GM18909 (cell line): ENCODE data around the gene HOOK2.
A peak's percentile ranks its signal among the peaks of the same experiment; 100 is the strongest.

Source experiments
- ATAC-seq: cut with Tn5 transposase; IDR thresholded peaks from one replicate; pipeline ENCODE4 v1.9.1; 2021; ENCODE audit warnings: mild to moderate bottlenecking; ENCODE audit not compliant: unreplicated experiment, poor library complexity

The HOOK2 gene

DNA sequence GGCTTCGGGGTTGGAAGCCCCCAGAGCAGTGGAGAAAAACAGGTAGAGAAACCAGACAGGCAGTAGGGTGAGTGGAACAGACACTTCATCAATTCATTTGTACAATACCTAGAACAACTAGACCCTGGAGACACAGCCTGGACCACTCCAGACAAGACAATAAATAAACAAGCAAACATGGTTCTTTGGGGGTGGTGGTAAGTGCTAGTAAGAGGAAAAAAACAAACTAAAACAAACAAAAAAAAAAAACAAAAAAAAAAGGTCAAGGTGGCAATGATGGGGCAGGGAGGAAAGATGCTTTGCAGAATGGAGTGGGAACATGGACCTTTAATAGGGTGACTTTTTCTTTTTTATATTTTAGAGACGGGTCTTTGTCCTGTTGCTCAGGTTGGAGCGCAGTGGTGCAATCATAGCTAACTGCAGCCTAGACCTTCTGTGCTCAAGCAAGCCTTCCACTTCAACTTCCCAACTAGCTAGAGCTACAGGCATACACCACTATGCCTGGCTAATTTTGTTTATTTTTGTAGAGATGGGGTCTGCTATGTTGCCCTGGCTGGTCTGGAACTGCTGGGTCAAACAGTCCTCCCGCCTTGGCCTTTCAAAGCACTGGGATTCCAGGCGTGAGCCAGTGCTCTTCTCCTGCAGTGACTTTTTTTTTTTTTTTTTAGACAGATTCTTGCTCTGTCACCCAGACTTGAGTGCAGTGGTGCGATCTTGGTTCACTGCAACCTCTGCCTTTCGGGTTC is 19.0 kb upstream of the HOOK2 start:
- ATAC-seq = no peak

- ATAC-seq = peak; percentile 38
Measured at GRCh38 chr19:12793290-12794195, 18.2 kb upstream of the HOOK2 start.

DNA sequence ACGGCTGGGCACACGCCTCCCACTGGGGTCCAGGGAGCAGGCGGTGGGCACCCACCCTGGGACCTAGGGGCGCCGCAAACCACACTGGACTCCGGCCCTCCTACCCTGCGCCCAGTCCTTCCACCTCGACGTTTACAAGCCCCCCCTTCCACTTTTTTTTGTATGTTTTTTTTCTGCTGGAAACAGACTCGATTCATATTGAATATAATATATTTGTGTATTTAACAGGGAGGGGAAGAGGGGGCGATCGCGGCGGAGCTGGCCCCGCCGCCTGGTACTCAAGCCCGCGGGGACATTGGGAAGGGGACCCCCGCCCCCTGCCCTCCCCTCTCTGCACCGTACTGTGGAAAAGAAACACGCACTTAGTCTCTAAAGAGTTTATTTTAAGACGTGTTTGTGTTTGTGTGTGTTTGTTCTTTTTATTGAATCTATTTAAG is 17.5 kb upstream of the HOOK2 start:
- no peak for ATAC-seq

- no peak for ATAC-seq
Measured at GRCh38 chr19:12792051-12792852, 16.9 kb upstream of the HOOK2 start.

DNA sequence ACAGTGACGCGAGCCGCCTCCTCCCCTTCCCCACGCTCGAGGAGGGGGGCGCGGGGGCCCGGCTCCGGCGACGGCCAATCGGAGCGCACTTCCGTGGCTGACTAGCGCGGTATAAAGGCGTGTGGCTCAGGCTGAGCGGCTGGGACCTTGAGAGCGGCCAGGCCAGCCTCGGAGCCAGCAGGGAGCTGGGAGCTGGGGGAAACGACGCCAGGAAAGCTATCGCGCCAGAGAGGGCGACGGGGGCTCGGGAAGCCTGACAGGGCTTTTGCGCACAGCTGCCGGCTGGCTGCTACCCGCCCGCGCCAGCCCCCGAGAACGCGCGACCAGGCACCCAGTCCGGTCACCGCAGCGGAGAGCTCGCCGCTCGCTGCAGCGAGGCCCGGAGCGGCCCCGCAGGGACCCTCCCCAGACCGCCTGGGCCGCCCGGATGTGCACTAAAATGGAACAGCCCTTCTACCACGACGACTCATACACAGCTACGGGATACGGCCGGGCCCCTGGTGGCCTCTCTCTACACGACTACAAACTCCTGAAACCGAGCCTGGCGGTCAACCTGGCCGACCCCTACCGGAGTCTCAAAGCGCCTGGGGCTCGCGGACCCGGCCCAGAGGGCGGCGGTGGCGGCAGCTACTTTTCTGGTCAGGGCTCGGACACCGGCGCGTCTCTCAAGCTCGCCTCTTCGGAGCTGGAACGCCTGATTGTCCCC is 16.1 kb upstream of the HOOK2 start, which contains the start of gene JUNB:
Gene JUNB (plus strand): TSS at position 142 of the 706 bp plus-strand sequence. CDS start 286 bp downstream, at position 428.
- ATAC-seq = peak; percentile 36

GRCh38 chr19:12790628-12791344 is 15.4 kb upstream of the HOOK2 start:
- ATAC-seq = no peak

- ATAC-seq = peak; percentile 47
Measured at GRCh38 chr19:12789904-12790619, 14.7 kb upstream of the HOOK2 start.

DNA sequence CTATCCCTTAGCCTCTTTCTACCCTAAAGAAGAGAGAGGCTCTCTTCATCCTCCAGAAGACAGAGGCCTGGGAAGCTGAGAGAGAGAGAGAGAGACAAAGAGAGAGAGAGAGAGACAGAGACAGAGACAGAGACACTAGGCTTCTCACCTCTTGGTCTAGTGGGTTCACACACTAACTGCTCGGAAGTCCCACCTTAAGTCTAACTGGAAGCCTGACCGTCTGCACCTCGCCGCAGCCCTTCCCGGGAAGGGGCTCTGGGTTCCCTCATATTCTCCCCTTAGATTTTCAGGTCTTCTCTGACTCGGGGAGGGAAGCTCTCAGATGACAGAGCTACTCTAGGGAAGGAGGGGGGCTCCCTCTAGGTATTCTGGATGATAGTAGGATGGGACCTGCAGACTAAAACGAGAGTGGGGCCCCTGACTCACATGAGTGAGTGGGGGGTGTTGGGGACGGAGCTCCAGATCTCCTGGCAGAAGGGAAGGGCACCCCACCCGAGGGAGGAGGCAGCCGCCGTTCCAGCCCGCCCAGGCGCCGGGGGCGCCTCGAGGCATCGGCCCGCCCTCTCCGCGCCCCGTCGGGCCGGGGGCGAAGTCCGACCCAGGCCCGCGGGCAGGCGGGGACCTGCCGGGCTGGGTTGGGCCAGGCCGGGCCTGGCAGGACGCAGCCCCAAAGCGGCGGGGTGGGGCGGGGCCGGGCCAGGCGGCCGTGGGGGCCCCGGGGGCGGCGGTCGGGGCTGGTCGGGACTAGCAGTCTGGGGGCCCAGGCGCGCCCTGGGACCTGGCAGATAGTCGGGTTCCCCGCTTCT is 13.9 kb upstream of the HOOK2 start:
- ATAC-seq = no peak

DNA sequence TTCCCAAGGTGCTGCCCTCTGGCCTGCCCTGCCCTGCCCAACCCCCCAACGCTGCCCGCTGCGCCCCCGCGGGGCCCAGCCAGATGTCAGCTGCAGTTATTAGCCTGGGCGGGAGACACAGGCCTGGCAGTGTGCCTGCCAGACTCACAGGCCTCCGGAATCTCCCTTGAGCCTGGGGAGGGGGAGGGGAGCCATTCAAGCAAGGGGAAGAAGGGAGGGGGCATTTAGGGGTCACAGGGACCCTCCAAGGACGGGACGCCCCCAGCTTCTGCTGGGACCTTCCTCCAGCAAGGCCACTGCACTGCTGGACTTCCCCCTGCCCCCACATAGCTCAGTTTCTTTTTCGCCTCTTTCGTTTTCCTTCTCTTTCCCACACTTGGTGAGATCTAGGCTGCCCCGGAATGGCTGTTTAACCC is 13.3 kb upstream of the HOOK2 start:
- no peak for ATAC-seq

- no peak for ATAC-seq
Measured at GRCh38 chr19:12788042-12788681, 12.8 kb upstream of the HOOK2 start.

DNA sequence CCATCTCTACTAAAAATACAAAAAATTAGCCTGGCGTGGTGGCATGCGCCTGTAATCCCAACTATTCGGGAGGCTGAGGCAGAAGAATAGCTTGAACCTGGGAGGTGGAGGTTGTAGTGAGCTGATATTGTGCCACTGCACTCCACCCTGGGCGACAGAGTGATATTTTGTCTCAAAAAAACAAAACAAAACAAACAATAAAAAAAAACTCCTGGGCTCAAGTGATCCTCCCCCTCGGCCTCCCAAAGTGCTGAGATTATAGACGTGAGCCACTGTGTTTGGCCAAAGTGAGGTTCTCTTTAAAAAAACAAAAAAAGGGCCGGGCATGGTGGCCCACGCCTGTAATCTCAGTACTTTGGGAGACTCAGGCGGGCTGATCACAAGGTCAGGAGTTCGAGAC is 12.1 kb upstream of the HOOK2 start:
- no peak for ATAC-seq

DNA sequence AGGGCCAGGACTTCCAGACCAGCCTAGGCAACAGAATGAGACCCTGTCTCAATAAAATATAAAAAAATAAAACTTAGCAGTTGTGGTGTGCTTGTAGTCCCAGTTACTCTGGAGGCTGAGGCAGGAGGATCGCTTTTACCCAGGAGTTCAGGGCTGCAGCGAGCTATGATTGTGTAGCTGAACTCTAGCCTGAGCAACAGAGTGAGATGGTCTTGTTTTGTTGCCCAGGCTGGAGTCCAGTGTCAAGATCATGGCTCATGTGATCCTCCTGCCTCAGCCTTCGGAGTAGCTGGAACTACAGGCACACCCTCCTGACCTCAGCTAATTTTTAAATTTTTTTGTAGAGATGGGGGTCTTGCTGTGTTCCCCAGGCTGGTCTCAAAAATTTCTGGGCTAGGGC is 11.6 kb upstream of the HOOK2 start:
- ATAC-seq = no peak

DNA sequence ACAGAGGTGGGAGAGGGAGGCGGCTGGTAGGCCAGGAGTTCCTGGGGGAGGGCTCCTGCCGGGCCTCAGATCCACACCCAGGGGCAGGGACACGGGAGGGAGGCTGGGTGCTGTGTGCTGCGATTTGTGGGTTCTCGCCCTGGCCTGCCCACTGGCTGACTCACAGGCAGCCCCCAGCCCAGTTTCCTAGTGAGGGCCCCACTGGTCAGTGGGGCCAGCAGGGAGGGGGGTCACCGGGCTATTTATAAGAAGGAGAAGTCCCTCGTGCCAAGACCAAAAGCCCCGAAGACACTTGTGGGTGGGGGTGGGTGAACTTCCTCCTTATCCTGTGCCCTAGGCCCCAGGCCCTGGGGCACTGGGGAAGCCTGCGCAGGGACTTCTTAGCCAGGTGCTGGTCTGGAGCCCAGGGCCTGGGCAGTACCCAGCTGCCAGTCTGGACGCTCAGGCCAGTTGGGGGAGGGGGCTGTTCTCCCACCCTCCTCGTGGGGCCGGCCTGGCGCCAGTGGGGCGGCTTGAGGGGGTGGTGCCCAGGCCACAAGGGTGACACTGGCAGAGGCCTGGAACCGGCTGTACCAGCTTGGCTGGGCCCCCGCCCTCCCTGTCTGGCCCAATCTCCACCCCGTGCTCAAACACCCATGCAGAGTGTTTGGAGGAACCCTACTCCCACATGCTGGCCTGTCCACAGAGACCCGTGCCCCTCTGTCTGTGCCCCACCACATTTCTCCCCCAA is 11.0 kb upstream of the HOOK2 start:
- no peak for ATAC-seq

- ATAC-seq = no peak
Measured at GRCh38 chr19:12785431-12786031, 10.2 kb upstream of the HOOK2 start.

DNA sequence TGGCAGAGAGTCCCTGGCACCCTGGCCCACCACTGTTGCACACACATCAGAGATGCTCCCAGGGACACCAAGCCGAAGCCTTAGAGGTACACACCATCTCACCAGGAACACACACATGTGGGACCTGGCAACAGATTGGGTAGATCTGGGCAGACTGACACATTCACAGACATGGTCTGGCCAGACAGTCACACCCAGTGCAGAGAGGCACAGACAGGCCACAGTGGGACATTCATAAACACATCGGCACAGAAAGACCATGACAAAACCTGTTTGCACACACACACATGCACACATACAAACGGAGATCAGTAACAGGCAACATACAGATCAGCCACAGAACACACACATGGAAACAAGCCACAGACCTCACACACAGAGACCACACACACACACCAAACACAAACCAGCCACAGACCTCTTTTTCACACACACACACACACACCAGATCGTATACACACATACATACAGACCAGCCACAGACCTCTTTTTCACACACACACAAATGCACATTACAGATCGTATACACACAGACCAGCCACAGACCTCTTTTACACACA is 9.6 kb upstream of the HOOK2 start:
- no peak for ATAC-seq

GRCh38 chr19:12784394-12784870 is 9.1 kb upstream of the HOOK2 start:
- no peak for ATAC-seq
